Muscle layer of duodenum (tissue), 2 donors: ENCODE data around the gene CLN3.
"Not testable (repeated sequence)": the region's sequence is repeated elsewhere in the genome, so short reads cannot be mapped to it uniquely, and the experiment has no call there.

Experiments used
- H3K27ac ChIP-seq: one replicate; pipeline ENCODE4 v1.7.0; 2013; ENCODE audit warnings: mild to moderate bottlenecking, low read length
- H3K27me3 ChIP-seq: one replicate; pipeline ENCODE4 v1.7.0; 2013; ENCODE audit warnings: low read depth, mild to moderate bottlenecking, control low read depth, low read length
- H3K36me3 ChIP-seq, 2 donors: one replicate each; pipeline ENCODE4 v1.7.0; 2013; ENCODE audit warnings: low read length in 2 of 2, control low read depth in 1 of 2, mild to moderate bottlenecking in 1 of 2; ENCODE audit not compliant: insufficient read depth in 2 of 2, control insufficient read depth in 1 of 2
- H3K4me1 ChIP-seq, 2 donors: one replicate each; pipeline ENCODE4 v1.7.0; 2013; ENCODE audit warnings: low read length in 2 of 2, mild to moderate bottlenecking in 2 of 2, control low read depth in 1 of 2, moderate library complexity in 1 of 2; ENCODE audit not compliant: insufficient read depth in 2 of 2, control insufficient read depth in 1 of 2
- H3K4me3 ChIP-seq, 2 donors: one replicate each; pipeline ENCODE4 v1.7.0; 2013; ENCODE audit warnings: low read length in 2 of 2, low read depth in 1 of 2, mild to moderate bottlenecking in 1 of 2
- H3K9me3 ChIP-seq, 2 donors: one replicate each; pipeline ENCODE4 v1.7.0; 2013; ENCODE audit warnings: low read length in 2 of 2, control low read depth in 1 of 2, mild to moderate bottlenecking in 1 of 2; ENCODE audit not compliant: control insufficient read depth in 1 of 2
- donor health status: healthy.

CLN3 gene

DNA sequence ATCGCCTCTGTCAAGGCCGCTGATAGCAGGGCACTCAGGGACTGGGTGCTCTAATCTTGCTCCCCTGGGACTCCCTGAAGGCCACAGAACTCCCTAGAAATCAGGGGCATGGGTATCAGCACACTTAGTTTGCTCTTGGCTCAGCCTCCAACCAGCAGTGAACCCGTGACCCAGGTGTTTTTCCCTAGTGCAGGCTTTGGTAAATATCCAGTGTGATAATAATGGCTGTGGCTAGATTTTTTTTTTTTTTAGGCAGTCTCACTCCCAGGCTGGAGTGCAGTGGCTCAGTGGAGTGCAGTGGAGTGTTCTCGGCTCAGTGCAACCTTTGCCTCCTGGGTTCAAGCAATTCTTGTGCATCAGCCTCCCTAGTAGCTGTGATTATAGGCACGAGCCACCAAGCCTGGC is 36.6 kb upstream of the CLN3 start:
- no peak overlapping the region for H3K4me3 ChIP-seq
- peaks cover 4 to 5% of the 10 kb centered on the region in 2 donors for H3K4me1 ChIP-seq
- H3K36me3 ChIP-seq: no peaks in the 10 kb centered on the region
- H3K9me3 ChIP-seq: no peaks in the 10 kb centered on the region
- no peaks in the 10 kb centered on the region for H3K27me3 ChIP-seq
- H3K27ac ChIP-seq: no peak overlapping the region

DNA sequence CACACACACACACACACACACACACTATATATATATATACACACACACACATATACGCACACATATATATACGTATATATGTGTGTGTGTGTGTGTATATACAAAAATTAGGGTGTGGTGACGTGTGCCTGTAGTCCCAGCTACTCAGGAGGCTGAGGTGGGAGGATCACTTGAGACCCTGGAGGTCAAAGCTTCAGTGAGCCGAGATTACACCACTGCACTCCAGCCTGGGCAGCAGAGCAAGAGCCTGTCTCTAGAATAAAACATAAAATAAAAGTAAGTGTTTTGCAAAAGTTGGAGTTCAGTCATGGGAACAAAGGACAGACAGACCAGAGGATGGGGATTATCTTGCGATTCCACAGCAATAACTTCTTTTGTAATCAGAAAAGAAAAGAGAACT is 36.1 kb upstream of the CLN3 start:
- Histone ChIP-seq H3K27ac (no peak overlapping the region), H3K4me1 (peaks cover 4 to 5% of the 10 kb centered on the region in 2 donors)

GRCh38 chr16:28527100-28527785 is 35.4 kb upstream of the CLN3 start:
- H3K9me3 ChIP-seq, H3K27me3 ChIP-seq, H3K36me3 ChIP-seq, H3K4me1 ChIP-seq, H3K27ac ChIP-seq, H3K4me3 ChIP-seq: not testable (repeated sequence)

More for the DNA sequence above, 36.1 kb upstream of the CLN3 start:
- Histone ChIP-seq H3K36me3 (no peaks in the 10 kb centered on the region), H3K9me3 (no peaks in the 10 kb centered on the region), H3K27me3 (no peaks in the 10 kb centered on the region), H3K4me3 (no peak overlapping the region)

DNA sequence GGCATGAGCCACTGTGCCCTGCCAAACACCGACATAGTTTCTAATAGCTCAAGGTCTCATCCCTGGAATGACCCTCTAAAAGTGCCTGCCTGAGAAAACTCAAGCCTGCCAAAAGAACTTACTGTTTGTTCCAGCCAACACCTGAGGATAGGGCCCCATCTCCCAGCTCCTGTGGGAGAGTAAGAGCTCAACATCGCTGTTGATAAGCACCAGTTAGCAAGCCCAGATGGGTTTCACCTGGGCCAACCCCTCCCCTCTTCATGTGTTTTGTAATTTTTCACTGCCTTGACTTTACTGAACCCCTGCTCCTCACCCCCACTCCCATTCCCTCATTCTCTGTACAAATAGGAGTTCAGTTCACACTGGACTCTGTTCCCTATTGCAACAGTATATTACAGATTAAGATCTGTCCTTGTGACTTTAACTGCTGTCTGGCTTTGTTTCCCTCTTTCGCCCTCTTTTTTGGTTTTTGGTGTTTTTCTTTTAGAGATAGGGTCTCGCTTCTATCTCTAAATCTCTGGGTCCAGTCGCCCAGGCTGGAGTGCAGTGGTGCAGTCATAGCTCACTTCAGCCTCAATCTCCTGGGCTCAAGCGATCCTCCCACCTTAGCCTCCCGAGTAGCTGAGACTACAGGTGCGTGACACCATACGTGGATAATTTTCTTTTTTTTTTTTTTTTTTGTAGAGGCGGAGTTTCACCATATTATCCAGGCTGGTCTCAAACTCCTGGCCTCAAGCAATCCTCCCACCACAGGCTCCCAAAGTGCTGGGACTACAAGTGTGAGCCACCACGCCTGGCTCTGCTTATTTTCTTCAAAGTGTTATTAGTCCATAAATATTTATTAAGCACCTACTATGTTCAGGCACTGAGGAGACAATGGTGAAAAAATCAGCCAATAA is 34.6 kb upstream of the CLN3 start:
- Histone ChIP-seq H3K9me3 (no peaks in the 10 kb centered on the region), H3K4me3 (no peak overlapping the region), H3K27me3 (no peaks in the 10 kb centered on the region), H3K4me1 (peaks cover 4 to 5% of the 10 kb centered on the region in 2 donors), H3K27ac (no peak overlapping the region), H3K36me3 (no peaks in the 10 kb centered on the region)

GRCh38 chr16:28524681-28525171 is 32.9 kb upstream of the CLN3 start:
- H3K9me3 ChIP-seq: no peaks in the 10 kb centered on the region
- H3K4me3 ChIP-seq: no peak overlapping the region
- no peak overlapping the region for H3K27ac ChIP-seq
- no peaks in the 10 kb centered on the region for H3K27me3 ChIP-seq
- peaks cover 4 to 5% of the 10 kb centered on the region in 2 donors for H3K4me1 ChIP-seq
- no peaks in the 10 kb centered on the region for H3K36me3 ChIP-seq

DNA sequence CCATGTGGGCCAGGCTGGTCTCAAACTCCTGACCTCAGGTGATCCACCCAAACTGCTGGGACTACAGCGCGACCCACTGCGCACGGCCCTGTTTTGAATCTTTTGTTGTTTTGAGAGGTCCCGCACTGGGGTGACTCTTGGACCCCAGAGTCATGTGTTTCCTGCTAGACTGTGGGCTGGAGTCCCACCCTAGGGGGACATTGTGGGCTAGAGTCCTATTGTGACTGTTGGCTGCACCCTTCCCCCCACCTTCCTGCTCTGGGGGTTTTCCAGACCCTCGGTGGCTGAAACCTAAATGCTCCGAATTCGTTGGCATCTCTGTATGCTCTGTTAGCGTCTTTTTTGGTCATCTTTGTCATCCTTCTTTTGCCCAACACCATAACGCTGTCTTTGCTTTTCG is 30.9 kb upstream of the CLN3 start:
- Histone ChIP-seq H3K4me1 (peaks cover 4 to 5% of the 10 kb centered on the region in 2 donors), H3K4me3 (no peak overlapping the region), H3K9me3 (no peaks in the 10 kb centered on the region), H3K36me3 (no peaks in the 10 kb centered on the region), H3K27ac (no peak overlapping the region), H3K27me3 (no peaks in the 10 kb centered on the region)

- H3K4me1 ChIP-seq: peaks cover 0 to 5% of the 10 kb centered on the region in 2 donors
- H3K9me3 ChIP-seq: no peaks in the 10 kb centered on the region
- no peaks in the 10 kb centered on the region for H3K36me3 ChIP-seq
- no peak overlapping the region for H3K4me3 ChIP-seq
- no peak overlapping the region for H3K27ac ChIP-seq
- H3K27me3 ChIP-seq: no peaks in the 10 kb centered on the region
Measured at GRCh38 chr16:28521436-28521835, 29.6 kb upstream of the CLN3 start.

DNA sequence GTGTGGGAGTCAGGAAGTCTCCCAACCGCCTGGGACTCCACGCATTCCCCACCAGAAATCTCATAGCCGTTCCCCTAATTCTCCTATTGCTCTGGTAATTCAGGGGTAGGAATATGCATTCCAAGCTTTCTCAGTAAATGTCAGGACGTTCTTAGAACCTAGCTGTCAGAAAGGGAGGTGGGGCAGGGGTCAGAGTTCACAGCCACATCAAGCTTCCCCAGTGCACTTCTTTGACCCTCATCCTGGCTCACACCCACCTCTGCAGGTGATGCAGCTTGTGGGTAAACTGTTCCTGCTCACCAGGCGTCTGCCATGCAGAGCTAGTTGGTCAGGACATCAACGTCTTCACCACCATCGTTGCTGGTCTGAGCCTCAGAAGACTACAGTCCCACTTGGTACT is 28.8 kb upstream of the CLN3 start:
- H3K9me3 ChIP-seq: no peaks in the 10 kb centered on the region
- peaks cover 0 to 5% of the 10 kb centered on the region in 2 donors for H3K4me1 ChIP-seq
- no peaks in the 10 kb centered on the region for H3K27me3 ChIP-seq
- no peaks in the 10 kb centered on the region for H3K36me3 ChIP-seq
- H3K4me3 ChIP-seq: no peak overlapping the region
- H3K27ac ChIP-seq: no peak overlapping the region

DNA sequence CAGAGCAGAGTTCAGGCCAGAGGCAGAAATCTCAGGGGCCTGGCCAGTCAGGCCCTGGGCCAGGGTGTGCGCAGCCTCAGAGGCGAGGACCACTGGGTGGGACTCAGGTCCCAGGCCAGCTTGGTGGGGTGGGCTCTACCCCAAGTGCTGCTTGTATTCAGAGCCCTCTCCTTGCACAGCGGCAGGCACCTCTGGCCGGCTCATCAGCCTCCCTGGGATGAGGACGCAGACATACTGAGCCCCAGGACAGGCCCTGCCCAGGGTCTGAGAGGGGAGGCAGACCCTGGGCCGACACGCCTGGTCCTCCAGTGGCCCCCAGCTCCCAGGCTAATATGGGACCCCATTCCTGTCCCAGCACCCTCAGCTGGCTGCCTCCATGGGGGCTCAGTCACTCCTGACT is 22.4 kb upstream of the CLN3 start:
- Histone ChIP-seq H3K4me1 (no peaks in the 10 kb centered on the region), H3K27me3 (no peaks in the 10 kb centered on the region), H3K36me3 (no peaks in the 10 kb centered on the region), H3K27ac (no peak overlapping the region), H3K9me3 (no peaks in the 10 kb centered on the region), H3K4me3 (no peak overlapping the region)

GRCh38 chr16:28513484-28514181 is 21.8 kb upstream of the CLN3 start:
- Histone ChIP-seq H3K36me3 (no peaks in the 10 kb centered on the region), H3K9me3 (no peaks in the 10 kb centered on the region), H3K27ac (no peak overlapping the region), H3K4me3 (no peak overlapping the region), H3K4me1 (no peaks in the 10 kb centered on the region), H3K27me3 (no peaks in the 10 kb centered on the region)
